Measurements from ENCODE around the gene GID8. TPM values are rescaled to one million over a fixed set of nuclear protein-coding genes. Genes with fewer than 3 reads are reported as not detected.
A peak's percentile ranks its signal among the peaks of the same experiment; 100 is the strongest.

GID8 gene
- total and polyA plus RNA-seq, 7 donors: 17.4 to 36.5 (median 25.9) TPM

GRCh38 chr20:62985444-62985778 is 47.5 kb downstream of the GID8 start:
- Histone ChIP-seq H3K36me3 (no peaks in the 10 kb centered on the region), H3K4me1 (peaks cover 0 to 2% (median 0%) of the 10 kb centered on the region in 4 donors), H3K9me3 (no peaks in the 10 kb centered on the region), H3K4me3 (no peak overlapping the region), H3K27me3 (peaks cover 11 to 75% (median 37%) of the 10 kb centered on the region in 3 donors), H3K27ac (no peak overlapping the region)
- WGBS, 2 donors: 69 to 81% methylated on average over 14 of the region's 14 CpGs
- intact Hi-C loops (cut with DNase I): no loop called here
- TF ChIP-seq, protein P1, sequence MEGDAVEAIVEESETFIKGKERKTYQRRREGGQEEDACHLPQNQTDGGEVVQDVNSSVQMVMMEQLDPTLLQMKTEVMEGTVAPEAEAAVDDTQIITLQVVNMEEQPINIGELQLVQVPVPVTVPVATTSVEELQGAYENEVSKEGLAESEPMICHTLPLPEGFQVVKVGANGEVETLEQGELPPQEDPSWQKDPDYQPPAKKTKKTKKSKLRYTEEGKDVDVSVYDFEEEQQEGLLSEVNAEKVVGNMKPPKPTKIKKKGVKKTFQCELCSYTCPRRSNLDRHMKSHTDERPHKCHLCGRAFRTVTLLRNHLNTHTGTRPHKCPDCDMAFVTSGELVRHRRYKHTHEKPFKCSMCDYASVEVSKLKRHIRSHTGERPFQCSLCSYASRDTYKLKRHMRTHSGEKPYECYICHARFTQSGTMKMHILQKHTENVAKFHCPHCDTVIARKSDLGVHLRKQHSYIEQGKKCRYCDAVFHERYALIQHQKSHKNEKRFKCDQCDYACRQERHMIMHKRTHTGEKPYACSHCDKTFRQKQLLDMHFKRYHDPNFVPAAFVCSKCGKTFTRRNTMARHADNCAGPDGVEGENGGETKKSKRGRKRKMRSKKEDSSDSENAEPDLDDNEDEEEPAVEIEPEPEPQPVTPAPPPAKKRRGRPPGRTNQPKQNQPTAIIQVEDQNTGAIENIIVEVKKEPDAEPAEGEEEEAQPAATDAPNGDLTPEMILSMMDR (IDR thresholded peaks at IDR 0.05): no peak
- TF ChIP-seq POLR2AphosphoS5 (IDR thresholded peaks at IDR 0.05) (no peak), POLR2A (IDR thresholded peaks at IDR 0.05) (no peak), EP300 (IDR thresholded peaks at IDR 0.05) (no peak)
- no peak for DNase-seq

- WGBS, 2 donors: 71 to 75% methylated on average over 6 of the region's 6 CpGs
Measured at GRCh38 chr20:62986257-62986800, 48.4 kb downstream of the GID8 start.

GRCh38 chr20:62987114-62987513 is 49.2 kb downstream of the GID8 start:
- Histone ChIP-seq H3K9me3 (no peaks in the 10 kb centered on the region), H3K4me3 (no peak overlapping the region), H3K4me1 (no peaks in the 10 kb centered on the region), H3K27ac (no peak overlapping the region), H3K27me3 (peaks cover 4 to 71% (median 23%) of the 10 kb centered on the region in 3 donors), H3K36me3 (no peaks in the 10 kb centered on the region)
- intact Hi-C loops (cut with DNase I): no loop called here
- DNase-seq: no peak
- TF ChIP-seq EP300 (IDR thresholded peaks at IDR 0.05) (no peak), POLR2A (IDR thresholded peaks at IDR 0.05) (no peak), POLR2AphosphoS5 (IDR thresholded peaks at IDR 0.05) (no peak)
- TF ChIP-seq, protein P1 (IDR thresholded peaks at IDR 0.05): no peak
- 36 to 70% methylated on average over 10 of the region's 10 CpGs for WGBS, 2 donors

More at GRCh38 chr20:62986257-62986800, 48.4 kb downstream of the GID8 start:
- TF ChIP-seq POLR2AphosphoS5 (IDR thresholded peaks at IDR 0.05) (no peak), EP300 (IDR thresholded peaks at IDR 0.05) (no peak), POLR2A (IDR thresholded peaks at IDR 0.05) (no peak)
- TF ChIP-seq, protein P1 (IDR thresholded peaks at IDR 0.05): no peak
- Histone ChIP-seq H3K9me3 (no peaks in the 10 kb centered on the region), H3K4me1 (no peaks in the 10 kb centered on the region), H3K27me3 (peaks cover 11 to 74% (median 28%) of the 10 kb centered on the region in 3 donors), H3K27ac (no peak overlapping the region), H3K4me3 (no peak overlapping the region), H3K36me3 (no peaks in the 10 kb centered on the region)
- no peak for DNase-seq
- intact Hi-C loops (cut with DNase I): no loop called here

- Histone ChIP-seq H3K36me3 (no peaks in the 10 kb centered on the region), H3K4me3 (peak overlapping the region in 1 of 4 donors; percentile 1), H3K27me3 (peaks cover 0 to 70% (median 17%) of the 10 kb centered on the region in 3 donors), H3K9me3 (no peaks in the 10 kb centered on the region), H3K27ac (no peak overlapping the region), H3K4me1 (no peaks in the 10 kb centered on the region)
- TF ChIP-seq POLR2AphosphoS5 (IDR thresholded peaks at IDR 0.05): no peak
- TF ChIP-seq, protein P1 (IDR thresholded peaks at IDR 0.05): no peak
- TF ChIP-seq EP300 (IDR thresholded peaks at IDR 0.05): no peak
- TF ChIP-seq POLR2A (IDR thresholded peaks at IDR 0.05): no peak
- intact Hi-C loops (cut with DNase I): no loop called here
- no peak for DNase-seq
- 33 to 37% methylated on average over 11 of the region's 11 CpGs for WGBS, 2 donors
Measured at GRCh38 chr20:62989201-62989601, 51.3 kb downstream of the GID8 start.
